Ovary (tissue), 3 donors: Measurements from ENCODE around the gene DAAM2.

Experiments used
- EP300 ChIP-seq: sonication (generic); formaldehyde crosslinking; IDR thresholded peaks from one replicate; pipeline ENCODE4 v1.6.1; 2017; ENCODE audit warnings: antibody characterized with exemption
- POLR2A ChIP-seq: fragments of 450-650 bp; IDR thresholded peaks from one replicate; pipeline ENCODE4 v1.6.1; 2017; ENCODE audit warnings: antibody characterized with exemption, mild to moderate bottlenecking, moderate library complexity
- TF ChIP-seq, protein P1 (sequence below), 3 donors: fragments of 450-650 bp in 2 of 3; fragments of 200-600 bp in 1 of 3; IDR thresholded peaks; one replicate each; pipeline versions ENCODE4 v1.5.1 to v1.8.0; 2016 to 2022; ENCODE audit warnings: antibody characterized with exemption in 3 of 3, mild to moderate bottlenecking in 1 of 3
- donor health status: DM: no; HTN: no; CAD: no.

DNA sequence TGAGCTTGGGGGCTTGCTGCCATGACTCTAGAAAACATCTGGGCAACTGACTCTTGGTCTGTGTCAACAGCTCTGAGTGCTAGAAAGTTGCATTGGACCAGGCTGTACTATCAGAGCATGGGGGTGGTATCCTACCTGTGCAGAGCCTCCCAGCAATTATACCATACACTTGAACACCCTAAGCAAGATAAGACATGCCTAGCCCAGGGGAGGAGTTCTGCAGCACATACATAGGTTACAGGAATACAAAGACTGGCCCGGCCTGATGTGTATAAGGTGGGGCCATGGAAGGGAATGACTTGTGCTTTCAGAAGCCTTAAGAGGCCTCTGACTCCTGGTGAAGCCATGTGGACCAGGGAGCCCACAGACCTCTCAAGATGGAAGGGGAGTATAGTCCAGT lies 153.4 kb downstream of the DAAM2 start:
- TF ChIP-seq POLR2A (no peak), EP300 (no peak)
- TF ChIP-seq, protein P1, sequence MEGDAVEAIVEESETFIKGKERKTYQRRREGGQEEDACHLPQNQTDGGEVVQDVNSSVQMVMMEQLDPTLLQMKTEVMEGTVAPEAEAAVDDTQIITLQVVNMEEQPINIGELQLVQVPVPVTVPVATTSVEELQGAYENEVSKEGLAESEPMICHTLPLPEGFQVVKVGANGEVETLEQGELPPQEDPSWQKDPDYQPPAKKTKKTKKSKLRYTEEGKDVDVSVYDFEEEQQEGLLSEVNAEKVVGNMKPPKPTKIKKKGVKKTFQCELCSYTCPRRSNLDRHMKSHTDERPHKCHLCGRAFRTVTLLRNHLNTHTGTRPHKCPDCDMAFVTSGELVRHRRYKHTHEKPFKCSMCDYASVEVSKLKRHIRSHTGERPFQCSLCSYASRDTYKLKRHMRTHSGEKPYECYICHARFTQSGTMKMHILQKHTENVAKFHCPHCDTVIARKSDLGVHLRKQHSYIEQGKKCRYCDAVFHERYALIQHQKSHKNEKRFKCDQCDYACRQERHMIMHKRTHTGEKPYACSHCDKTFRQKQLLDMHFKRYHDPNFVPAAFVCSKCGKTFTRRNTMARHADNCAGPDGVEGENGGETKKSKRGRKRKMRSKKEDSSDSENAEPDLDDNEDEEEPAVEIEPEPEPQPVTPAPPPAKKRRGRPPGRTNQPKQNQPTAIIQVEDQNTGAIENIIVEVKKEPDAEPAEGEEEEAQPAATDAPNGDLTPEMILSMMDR (IDR thresholded peaks at IDR 0.05): no peak
